ENCODE measurements around the gene SEC14L5.

DNA sequence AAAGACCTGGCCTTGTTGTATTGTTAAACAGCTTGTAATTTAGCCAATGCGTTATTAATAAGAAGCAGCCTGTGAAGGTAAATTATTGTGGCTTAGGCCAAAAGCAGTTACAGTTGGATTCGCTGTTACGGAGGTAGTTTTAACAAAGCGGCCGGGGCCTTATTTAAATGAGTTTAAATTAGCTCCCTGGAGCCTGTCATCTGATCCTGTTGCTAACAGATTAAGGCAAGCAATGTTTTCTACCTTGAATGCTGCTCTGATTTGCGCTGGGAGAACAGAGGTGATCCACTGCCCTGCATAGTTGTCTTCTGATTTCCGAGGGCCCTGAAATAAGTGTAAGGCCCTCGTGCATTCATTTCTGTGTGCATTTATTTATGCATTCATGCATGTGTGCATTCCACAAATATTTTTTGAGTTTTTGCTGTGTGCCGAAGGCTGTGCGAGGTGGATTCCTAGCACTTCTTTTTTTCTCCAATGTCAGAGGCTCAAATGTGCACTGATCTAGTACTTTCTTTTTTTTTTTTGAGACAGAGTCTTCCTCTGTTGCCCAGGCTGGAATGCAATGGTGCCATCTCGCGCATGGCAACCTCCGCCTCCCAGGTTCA, 10.9 kb downstream of the SEC14L5 start:
- TF ChIP-seq, protein P1, sequence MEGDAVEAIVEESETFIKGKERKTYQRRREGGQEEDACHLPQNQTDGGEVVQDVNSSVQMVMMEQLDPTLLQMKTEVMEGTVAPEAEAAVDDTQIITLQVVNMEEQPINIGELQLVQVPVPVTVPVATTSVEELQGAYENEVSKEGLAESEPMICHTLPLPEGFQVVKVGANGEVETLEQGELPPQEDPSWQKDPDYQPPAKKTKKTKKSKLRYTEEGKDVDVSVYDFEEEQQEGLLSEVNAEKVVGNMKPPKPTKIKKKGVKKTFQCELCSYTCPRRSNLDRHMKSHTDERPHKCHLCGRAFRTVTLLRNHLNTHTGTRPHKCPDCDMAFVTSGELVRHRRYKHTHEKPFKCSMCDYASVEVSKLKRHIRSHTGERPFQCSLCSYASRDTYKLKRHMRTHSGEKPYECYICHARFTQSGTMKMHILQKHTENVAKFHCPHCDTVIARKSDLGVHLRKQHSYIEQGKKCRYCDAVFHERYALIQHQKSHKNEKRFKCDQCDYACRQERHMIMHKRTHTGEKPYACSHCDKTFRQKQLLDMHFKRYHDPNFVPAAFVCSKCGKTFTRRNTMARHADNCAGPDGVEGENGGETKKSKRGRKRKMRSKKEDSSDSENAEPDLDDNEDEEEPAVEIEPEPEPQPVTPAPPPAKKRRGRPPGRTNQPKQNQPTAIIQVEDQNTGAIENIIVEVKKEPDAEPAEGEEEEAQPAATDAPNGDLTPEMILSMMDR (IDR thresholded peaks at IDR 0.05; ENCODE audit: extremely low read depth in 1 of 2, insufficient read depth in 1 of 2, low read depth in 1 of 2, low read length in 2 of 2) = no peak
- TF ChIP-seq EZH2 (IDR thresholded peaks at IDR 0.05; ENCODE audit: borderline replicate concordance, low read depth, low read length, severe bottlenecking) (no peak), POLR2A (IDR thresholded peaks at IDR 0.05; ENCODE audit: low read depth, low read length) (no peak), JUN (IDR thresholded peaks at IDR 0.05; ENCODE audit: borderline replicate concordance, insufficient read depth, insufficient read length, low read depth) (no peak), POLR2AphosphoS5 (IDR thresholded peaks at IDR 0.05; ENCODE audit: insufficient read depth, low read depth, low read length) (no peak), GATA2 (IDR thresholded peaks at IDR 0.05; ENCODE audit: insufficient read depth, insufficient read length, low read depth, low read length) (no peak), MYC (IDR thresholded peaks at IDR 0.05; ENCODE audit: low read depth, low read length) (no peak)
- TF ChIP-seq, protein P2, sequence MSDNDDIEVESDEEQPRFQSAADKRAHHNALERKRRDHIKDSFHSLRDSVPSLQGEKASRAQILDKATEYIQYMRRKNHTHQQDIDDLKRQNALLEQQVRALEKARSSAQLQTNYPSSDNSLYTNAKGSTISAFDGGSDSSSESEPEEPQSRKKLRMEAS (IDR thresholded peaks at IDR 0.05; ENCODE audit: insufficient read depth, insufficient read length) = no peak

Measured in endothelial cell of umbilical vein (primary cell).